K562 treated with DMSO at 1 percent for 12 hours (cell line): Measurements from ENCODE around the gene NTRK3. TPM values are rescaled to one million over a fixed set of nuclear protein-coding genes. Genes with fewer than 3 reads are reported as not detected.

Source experiments
- total RNA-seq: library from RNA; unstranded; fragments of 300-600 nt; gene quantifications from 2 replicates; pipeline ENCODE4 v1.2.3, GENCODE V29; 2022; ENCODE audit not compliant: insufficient read depth

Gene NTRK3
- not detected in 2 replicates for total RNA-seq

GRCh38 chr15:88256279-88257230 lies at the start of gene NTRK3:
Gene NTRK3, minus strand, starts transcription at chr15:88256739. Its CDS starts 586 bp downstream, at chr15:88256153.

Other genes with a start within 250 kb of the NTRK3 start
- 30.4 and 30.8 TPM in 2 replicates for gene MRPL46, start 210.6 kb upstream of the NTRK3 start, total RNA-seq
- 50.5 and 63.8 TPM in 2 replicates for gene MRPS11, start 211.0 kb upstream of the NTRK3 start, total RNA-seq